Skeletal muscle cell (primary cell): ENCODE measurements around the gene CCDC169.
"Not testable (repeated sequence)": the region's sequence is repeated elsewhere in the genome, so short reads cannot be mapped to it uniquely, and the experiment has no call there.

Source experiments
- DNase-seq: peaks from one replicate; pipeline ENCODE4 v3.0.0-alpha.2; 2010; ENCODE audit warnings: low read depth
- H3K4me3 ChIP-seq: 2 replicates; pipeline ENCODE4 v1.5.1; 2011; ENCODE audit warnings: low read depth, mild to moderate bottlenecking, control low read depth, low read length, moderate library complexity

Gene CCDC169

GRCh38 chr13:36297366-36298338 is at the start of gene CCDC169:
CCDC169 (minus strand) TSS chr13:36297814; CDS start chr13:36297719, 95 bp downstream.
- no peak for DNase-seq
- H3K4me3 ChIP-seq = peak within 1 kb of the TSS; percentile 63

- H3K4me3 ChIP-seq = peak within 1 kb of the TSS; percentile 85
- peak; percentile 65 for DNase-seq
Measured at GRCh38 chr13:36346222-36347083, 48.8 kb upstream of the CCDC169 start, which contains the start of gene SPART. SPART (minus strand) TSS chr13:36346394; CDS start chr13:36335830, 10,564 bp downstream.

DNA sequence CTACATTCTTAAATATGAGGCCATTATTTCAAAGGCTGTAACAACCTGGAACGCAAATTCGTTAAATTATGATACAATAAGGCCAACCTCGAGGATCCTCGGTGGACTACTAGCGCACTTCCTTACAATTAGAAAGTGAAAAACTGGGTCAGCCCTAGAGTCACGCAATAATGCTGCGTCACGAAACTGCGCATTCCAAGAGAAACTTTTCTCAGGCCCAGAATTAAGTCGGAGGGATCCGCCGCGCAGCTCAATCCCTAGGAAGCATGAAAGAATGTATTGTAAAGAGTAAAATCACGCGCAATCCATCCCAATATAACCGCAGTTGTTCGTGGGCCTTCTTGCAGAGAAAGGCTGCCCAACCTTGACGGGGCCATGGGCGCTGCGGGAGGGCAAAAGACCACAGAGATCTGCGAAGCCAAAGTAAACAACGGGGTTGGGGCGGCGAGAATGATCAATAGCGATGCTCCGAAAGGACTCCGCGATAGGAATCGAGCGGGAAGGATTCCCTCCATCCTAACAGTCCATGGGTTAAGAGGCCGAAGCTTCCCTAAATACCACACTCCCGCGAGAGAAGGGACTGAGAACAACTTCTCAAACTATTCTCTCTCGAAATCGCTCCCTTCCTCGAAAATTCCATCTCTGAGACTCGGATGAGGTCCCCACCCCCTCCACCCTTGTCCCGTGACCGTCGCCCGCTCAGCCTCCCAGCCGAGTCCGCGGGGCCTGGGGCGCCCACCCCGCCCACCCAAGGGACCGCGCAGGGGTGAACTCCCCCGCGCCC is 48.0 kb upstream of the CCDC169 start:
- H3K4me3 ChIP-seq = peak overlapping the region; percentile 85
- peak; percentile 74 for DNase-seq

DNA sequence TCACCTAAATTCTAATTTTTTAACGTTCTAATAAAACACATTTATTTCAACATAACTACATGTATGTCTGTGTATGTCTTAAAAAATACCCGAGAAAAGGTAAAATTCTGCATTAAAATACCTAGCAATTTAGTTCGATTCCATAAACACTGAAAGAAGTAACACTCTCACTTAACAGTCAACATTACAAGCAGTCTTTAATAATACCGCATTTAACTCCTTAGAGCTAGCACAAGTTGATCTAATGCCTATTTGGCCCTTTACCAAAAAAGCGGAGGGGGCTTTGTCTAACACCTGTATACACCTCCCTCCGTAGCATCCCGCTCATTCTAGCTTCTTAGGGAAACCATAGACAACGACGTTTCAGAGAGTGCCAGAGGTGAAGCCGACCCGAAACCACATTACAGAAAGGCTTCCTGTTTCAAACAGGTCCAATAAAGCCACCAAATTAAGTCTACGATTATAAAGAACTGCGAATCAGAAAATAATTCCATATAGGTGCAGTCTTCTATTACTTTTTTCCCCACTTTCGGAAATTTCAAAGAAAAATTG is 47.3 kb upstream of the CCDC169 start:
- no peak for DNase-seq
- H3K4me3 ChIP-seq = peak overlapping the region; percentile 85

DNA sequence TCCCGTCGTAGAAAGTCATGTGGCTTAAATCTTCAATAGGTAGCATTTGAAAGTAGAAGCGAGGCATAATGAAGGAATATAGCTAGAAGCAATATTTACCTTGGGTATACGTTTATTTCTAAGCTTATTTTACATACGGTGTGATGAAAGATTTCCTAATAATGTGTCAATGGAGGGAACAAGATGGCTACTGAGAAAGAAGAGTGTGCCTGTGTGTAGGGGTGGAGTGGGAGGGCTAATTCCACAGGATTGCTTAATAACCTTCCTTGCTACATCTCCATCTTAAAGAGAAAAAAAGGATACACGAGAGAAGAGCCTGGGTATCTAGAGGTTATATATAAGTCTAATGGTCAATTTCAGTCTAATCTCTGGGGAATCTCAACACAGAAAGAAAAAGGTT is 46.6 kb upstream of the CCDC169 start:
- peak overlapping the region; percentile 85 for H3K4me3 ChIP-seq
- peak; percentile 83 for DNase-seq

DNA sequence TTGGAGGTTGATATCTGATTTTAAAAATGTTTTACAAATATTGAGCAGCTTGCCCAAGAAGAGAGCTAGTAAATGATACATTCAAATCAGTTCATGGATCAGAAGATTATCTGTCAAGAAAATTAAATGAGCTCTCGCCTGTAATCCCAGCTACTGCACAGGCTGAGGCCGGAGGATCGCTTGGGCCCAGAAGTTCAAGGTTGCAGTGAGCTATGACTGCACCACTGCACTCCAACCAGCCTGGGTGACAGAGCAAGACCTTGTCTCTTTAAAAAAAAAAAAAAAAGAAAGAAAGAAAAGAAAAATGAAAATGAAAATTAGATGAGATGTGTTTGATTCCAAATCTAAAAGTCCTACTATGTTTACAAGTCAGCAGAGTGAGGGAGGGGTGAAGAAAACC is 46.2 kb upstream of the CCDC169 start:
- no peak overlapping the region for H3K4me3 ChIP-seq
- DNase-seq = no peak

DNA sequence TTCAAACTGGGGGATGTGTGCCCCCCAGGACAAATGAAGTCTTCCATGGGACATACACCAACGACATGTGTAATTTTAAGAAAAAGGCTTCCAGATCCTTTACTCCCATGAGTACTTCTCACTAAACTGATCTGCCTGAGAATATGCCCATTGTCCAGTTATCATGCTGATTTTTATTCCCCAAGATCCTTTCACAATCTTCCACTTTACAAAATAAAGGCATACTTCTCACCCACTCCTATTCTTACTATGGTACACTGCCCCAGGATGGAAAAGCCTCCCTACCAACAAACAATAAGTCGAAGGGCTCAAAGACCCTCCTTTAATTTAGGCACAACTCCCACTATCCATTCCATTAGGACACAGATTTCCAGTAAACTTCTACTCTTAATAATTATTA is 45.1 kb upstream of the CCDC169 start:
- DNase-seq = no peak
- no peak overlapping the region for H3K4me3 ChIP-seq

DNA sequence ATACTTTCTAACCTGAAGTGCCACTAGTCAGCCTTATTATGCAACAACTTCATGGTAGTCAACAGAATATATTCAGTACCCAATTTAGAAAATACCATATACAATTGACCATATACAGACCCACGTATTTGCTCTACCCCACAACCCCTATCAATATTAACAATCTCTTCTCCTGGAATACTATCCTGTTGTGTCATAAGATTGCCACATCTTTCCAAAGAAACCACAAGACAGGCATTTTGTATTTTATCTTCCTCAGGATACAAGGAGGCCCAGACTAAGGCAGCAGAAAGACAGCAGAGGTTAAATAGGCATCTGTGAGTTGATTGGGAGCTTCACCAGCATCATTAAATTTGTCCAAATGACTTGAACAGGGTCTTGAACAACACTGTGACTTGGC is 44.1 kb upstream of the CCDC169 start:
- no peak overlapping the region for H3K4me3 ChIP-seq
- no peak for DNase-seq

DNA sequence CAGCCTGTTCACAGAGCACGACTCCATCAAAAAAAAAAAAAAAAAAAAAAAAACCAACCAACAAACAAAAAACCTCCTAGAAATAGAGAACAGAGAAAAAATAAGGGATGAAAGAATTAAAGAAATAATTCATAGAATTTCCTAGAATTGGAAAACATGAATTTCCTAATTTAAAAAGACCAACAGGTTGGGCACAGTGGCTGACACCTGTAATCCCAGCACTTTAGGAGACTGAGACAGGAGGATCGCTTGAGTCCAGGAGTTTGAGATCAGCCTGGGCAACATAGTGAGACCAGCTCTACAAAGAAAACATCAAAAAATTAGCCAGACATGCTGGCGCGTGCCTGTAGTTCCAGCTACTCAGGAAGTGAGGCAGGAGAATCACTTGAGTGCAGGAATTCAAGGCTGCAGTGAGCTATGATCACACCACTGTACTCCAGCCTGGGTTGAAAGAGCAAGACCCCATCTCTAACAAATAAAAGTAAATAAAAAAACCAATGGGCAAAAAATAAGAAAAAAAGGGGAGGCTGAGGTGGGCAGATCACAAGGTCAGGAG is 42.1 kb upstream of the CCDC169 start:
- DNase-seq = no peak
- no peak overlapping the region for H3K4me3 ChIP-seq

DNA sequence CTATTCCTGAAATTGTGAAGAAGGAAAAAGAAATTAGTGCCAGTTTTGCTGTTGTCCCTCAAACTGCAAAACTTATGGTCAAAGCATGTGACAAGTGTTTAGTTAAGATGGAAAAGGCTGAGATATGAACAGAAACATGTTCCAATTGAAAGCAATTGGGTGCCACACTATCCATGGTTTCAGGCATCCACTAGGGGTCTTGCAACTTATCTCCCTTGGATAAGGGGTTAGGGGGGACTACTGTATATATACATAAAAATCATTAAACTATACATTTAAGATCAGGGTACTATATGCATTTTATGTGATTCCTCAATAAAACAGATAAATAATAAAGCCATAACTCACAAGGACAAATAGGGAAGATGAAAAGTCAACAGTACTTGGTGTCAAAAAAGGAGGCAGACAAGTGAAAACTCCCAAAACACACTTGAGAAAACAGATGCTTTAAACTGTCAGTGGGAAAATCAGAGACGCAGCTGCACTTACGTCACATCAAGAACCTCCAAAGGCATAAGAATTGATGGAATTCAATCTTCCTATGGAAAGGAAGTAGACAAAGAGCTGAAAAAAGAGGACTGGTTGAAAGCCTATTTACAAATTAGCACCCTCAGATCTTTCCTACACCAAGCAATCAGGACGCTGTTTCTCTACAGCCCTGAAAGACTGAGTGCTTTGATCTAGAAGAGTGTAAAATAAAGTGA is 40.5 kb upstream of the CCDC169 start:
- DNase-seq = no peak
- H3K4me3 ChIP-seq = no peak overlapping the region

DNA sequence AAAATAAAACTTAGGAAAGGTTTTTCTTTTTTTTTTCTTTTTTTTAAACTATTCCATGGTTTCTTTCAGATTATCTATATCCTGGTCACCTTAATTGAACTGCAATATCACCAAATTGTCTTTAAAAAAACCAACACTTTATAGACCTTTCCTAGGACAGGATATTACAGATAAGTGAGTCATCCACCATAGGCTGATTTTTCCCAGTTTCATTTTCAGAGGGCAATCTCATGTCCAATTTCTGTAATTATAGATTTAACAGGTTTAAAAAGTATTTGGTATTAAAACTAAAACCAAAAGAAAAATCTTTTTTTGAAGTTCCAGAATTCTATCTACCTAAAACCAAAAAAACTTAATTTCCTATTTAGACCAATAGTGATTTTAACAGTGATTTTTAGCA is 35.4 kb upstream of the CCDC169 start:
- DNase-seq = no peak
- H3K4me3 ChIP-seq = no peak overlapping the region

DNA sequence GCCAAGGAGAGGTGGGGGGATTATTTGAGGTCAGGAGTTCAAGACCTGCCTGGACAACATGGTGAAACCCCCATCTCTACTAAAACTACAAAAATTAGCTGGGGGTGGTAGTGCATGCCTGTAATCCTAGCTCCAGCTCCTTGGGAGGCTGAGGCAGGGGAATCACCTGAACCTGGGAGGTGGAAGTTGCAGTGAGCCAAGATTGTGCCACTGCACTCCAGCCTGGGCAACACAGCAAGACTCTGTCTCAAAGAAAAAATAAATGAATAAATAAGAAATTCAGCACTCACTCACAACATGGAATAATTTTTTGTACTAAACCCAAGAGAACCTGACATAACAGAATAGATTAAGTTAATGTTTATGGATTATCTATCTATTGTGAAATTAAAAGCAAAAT is 34.6 kb upstream of the CCDC169 start:
- H3K4me3 ChIP-seq, DNase-seq: not testable (repeated sequence)

DNA sequence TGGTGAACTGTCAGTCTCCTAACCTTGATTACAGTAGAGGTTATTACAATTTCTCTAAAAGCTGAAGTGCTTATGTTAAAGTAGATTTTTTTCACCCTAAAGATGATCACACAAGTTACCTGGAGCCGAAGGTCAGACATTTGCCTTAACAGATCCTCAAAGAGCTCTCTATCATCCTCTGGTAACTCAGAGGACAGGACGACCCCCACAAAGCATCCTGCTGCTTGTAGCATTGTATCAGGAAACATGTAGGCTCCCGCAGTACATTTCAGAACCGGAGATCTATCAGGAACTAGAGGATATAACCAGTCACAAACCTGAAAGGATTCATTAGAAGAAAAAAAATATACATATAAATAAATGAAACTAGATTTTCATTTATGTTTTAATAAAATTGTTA is 33.7 kb upstream of the CCDC169 start:
- DNase-seq = no peak
- H3K4me3 ChIP-seq = no peak overlapping the region

- H3K4me3 ChIP-seq = no peak overlapping the region
- no peak for DNase-seq
Measured at GRCh38 chr13:36329361-36329760, 31.7 kb upstream of the CCDC169 start.

DNA sequence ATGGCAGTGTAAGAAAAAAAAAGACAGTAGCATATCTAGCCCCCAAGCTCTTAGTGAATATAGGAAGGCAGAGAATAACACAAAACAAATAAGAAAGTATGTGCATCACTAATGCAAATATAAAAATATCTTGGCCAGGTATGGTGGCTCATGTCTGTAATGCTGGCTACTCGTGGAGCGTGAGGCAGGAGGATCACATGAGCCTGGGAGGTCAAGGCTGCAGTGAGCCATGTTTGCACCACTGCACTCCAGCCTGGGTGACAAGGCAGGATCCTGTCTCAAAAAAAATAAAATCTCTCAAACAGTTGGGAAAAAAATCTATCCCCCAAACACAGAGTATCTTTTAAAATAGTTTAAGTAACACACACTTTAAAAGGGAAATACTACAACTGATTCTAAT is 31.2 kb upstream of the CCDC169 start:
- no peak overlapping the region for H3K4me3 ChIP-seq

DNA sequence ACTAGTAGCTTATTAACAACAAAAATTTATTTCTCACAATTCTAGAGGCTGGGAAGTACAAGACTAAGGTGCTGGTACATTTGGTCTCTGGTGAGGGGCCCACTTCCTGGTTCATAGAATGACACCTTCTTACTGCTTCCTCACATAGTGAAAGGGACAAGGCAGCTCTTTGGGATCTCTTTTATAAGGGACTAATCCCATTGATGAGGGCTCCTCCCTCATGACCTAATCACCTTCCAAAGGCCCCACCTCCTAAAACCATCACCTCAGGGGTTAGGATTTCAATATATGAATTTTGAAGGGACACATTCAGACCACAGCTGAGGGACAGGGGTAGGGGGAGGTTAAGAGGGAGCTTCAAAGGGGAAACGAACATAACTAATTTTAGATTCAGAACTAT is 28.3 kb upstream of the CCDC169 start:
- no peak overlapping the region for H3K4me3 ChIP-seq
- DNase-seq = no peak

More for the DNA sequence above, 31.2 kb upstream of the CCDC169 start:
- DNase-seq = no peak

DNA sequence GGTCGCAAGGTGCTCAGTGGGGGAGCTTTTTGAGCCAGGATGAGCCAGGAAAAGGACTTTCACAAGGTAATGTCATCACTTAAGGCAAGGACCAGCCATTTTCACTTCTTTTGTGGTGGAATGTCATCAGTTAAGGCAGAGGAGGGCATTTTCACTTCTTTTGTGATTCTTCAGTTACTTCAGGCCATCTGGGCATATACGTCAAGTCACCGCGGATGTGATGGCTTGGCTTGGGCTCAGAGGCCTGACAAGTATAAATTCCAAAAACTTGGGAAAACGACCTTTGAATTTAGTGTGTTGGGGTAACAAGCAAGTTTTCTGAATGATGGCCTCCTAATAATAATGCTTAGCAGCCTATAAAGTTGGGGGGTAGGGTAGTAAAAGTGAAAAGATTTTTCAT is 27.3 kb upstream of the CCDC169 start:
- H3K4me3 ChIP-seq, DNase-seq: not testable (repeated sequence)

GRCh38 chr13:36323951-36324566 is 26.4 kb upstream of the CCDC169 start:
- H3K4me3 ChIP-seq = no peak overlapping the region
- no peak for DNase-seq
